ENCODE results near the gene COA1.
"Not testable (repeated sequence)": the region's sequence is repeated elsewhere in the genome, so short reads cannot be mapped to it uniquely, and the experiment has no call there.

The COA1 gene

DNA sequence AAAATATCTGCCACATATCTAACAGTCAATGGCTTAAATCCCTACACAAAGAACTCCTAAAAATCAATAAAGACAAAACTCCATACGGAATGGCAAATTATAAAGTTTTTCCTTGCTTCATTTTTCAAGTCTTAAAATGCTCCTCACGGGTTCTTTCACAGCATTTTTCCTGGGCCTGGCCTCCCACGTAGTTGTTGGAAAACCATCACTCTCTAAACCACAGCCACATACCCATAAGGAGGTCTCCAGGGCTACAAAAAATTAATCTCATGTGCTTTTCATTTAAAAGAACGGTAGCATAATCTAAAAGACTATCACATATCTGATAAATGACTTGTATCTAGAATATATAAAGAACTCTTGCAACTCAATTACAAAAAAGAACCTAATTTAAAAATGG lies 2.9 kb downstream of the COA1 start:
- no peak for DNase-seq

DNA sequence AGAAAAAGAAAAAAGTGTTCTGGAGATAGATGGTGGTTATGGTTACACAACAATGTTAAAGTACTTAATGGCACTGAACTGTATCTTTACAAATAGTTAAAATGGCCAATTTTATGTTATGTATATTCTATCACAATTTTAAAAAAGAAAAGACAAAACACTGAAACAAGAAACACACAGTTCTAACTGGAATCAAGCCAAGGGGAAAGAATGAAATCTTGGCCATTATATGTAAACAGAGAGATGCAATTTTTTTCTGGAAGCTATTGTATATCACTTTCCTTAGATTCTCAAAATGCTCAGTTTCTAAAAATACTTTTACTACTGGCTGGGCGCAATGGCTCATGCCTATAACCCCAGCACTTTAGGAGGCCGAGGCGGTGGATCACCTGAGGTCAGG lies 4.1 kb downstream of the COA1 start:
- no peak for DNase-seq

DNA sequence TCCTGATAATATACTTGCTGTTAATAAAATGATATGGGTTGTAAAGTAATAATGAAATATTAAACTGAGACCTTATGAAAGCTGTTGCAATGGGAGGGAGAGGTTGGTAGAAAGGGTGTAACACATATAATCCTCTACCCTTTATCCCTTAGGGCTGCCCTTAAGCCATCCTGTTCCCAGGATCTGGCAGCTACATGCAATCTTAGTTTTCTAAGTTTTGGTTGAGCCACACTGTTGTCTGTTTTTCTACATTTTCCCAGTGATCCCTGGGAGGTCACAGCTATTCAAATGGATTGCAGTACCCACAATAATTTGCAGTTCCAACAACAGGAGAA lies 6.3 kb downstream of the COA1 start:
- no peak for DNase-seq

DNA sequence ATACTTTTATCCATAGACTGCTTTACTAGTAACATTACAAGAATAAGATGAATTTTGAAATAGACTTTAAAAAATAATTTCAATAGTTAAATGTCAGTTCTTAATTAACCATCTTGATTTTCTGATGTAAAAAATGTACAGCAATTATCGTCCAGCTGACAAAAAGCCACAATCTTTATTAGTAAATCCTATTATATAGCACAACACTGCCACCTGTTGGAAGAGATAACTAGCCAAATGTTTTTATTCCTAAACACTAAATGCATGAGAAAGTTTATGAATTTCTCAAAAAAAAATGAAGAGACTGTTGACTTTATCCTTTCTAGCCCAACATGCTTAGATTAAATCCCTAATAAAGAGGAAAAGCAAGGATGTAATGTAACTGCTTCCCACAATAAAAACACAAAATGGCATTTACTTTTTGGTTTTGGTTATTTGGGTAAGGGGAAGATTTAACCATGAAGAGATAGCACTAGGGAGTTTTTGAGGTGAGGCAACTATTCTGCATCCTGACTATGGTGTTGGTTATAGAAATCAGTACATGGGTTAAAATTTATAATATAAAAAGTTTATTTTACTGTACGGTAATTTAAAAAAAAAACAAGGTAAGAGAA lies 8.0 kb downstream of the COA1 start:
- DNase-seq, result peak; percentile 47

DNA sequence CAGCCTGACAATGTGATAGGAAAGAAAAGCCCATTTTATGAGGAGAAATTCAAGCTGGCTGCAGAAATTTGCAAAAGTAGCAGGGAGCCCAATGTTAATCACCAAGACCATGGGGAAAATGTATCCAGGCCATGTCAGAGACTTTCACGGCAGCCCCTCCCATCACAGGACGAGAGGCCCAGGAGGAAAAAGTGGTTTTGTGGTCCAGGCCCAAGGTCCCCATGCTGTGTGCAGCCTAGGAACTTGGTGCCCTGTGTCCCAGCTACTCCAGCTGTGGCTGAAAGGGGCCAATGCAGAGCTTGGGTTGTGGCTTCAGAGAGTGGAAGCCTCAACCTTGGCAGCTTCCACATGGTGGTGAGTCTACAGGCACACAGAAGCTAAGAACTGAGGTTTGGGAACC lies 12.7 kb downstream of the COA1 start:
- no peak for DNase-seq

DNA sequence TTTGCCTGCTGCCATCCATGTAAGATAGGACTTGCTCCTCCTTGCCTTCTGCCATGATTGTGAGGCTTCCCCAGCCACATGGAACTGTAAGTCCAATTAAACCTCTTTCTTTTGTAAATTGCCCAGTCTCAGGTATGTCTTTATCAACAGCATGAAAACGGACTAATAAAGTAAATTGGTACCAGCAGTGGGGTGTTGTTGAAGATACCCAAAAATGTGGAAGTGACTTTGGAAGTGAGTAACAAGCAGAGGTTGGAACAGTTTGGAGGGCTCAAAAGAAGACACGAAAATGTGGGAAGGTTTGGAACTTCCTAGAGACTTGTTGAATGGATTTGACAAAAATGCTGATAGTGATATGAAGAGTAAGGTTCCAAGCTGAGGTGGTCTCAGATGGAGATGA lies 13.4 kb downstream of the COA1 start:
- DNase-seq, result not testable (repeated sequence)

DNA sequence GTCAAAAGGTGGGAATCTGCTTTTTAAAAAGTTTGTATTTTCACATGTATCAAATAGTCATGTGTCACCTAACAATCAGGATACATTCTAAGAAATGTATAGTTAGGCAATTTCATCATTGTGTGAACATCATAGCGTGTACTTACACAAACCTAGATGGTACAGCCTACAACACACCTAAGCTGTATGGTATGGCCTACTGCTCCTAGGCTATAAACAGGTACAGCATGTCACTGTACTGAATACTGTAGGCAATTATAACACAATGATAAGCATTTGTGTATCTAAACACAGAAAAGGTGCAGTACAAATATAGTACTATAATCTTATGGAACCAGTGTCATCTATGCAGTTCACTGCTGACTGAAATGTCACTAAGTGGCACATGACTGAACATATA lies 17.8 kb downstream of the COA1 start:
- DNase-seq, result no peak

DNA sequence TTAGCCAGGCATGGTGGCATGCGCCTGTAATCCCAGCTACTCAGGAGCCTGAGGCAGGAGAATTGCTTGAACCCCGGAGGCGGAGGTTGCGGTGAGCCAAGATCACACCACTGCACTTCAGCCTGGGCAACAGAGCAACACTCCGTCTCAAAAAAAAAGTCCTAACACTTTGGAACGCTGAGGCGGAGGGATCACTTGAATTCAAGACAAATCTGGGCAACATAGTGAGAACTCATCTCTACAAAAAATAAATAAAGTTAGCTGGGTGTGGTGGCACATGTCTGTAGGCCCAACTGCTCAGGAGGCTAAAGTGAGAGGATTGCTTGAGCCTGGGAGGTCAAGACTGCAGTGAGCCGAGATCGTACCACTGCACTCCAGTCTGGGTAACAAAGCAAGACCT lies 21.3 kb downstream of the COA1 start:
- not testable (repeated sequence) for DNase-seq

DNA sequence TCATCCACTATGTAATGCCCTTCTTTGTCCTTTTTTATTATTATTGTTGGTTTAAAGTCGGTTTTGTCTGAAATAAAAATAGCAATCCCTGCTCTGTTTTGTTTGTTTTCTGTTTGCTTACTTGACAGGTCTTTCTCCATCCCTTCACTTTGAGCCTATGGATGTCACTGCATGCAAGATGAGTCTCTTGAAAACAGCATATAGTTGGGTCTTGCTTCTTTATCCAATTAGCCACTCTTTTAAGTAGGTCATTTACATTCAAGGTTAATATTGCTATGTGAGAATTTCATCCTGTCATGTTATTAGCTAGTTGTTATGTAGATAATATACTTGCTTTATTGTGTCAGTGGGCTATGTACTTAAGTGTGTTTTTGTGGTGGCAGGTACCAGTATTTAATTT lies 25.8 kb downstream of the COA1 start:
- no peak for DNase-seq

DNA sequence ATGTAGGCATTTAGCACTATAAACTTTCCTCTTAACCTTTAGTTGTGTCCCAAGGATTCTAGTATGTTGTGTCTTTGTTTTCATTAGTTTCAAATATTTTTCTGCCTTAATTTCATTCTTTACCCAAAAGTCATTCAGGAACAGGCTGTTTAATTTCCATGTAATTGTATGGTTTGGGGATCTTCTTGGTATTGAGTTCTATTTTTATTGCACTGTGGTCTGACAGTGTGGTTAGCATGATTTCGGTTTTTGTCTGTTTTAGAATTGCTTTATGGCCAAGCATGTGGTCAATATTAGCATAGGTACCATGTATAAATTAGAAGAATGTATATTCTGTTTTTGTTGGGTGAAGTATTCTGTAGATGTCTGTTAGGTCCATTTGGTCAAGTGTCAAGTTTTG lies 26.3 kb downstream of the COA1 start:
- no peak for DNase-seq

DNA sequence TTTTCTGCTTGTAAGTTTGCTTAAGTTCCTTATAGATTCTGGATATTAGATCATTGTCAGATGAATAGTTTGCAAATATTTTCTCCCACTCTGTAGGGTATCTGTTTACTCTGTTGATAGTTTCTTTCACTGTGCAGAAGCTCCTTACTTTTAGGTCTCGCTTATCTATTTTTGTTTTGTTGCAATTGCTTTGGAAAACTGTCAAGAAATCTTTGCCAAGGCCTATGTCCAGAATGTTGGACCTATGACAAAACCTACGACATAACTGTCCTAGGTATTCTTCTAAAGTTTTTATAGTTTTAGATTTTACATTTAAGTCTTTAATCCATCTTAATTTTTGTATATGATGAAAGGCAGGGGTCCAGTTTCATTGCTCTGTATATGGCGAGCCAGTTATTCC lies 27.4 kb downstream of the COA1 start:
- no peak for DNase-seq

DNA sequence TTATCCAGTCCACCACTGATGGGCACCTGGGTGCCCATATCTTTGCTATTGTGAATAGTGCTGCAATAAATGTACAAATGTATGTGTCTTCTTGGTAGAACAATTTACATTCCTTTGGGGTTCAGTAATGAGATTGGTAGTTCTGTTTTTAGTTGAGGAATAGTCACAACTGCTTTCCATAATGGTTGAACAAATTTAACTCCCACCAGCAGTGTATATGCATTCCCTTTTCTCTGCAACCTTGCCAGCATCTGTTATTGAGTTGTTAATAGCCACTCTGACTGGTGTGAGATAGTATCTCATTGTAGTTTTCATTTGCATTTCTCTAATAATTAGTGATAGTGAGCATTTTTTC lies 27.8 kb downstream of the COA1 start:
- no peak for DNase-seq

DNA sequence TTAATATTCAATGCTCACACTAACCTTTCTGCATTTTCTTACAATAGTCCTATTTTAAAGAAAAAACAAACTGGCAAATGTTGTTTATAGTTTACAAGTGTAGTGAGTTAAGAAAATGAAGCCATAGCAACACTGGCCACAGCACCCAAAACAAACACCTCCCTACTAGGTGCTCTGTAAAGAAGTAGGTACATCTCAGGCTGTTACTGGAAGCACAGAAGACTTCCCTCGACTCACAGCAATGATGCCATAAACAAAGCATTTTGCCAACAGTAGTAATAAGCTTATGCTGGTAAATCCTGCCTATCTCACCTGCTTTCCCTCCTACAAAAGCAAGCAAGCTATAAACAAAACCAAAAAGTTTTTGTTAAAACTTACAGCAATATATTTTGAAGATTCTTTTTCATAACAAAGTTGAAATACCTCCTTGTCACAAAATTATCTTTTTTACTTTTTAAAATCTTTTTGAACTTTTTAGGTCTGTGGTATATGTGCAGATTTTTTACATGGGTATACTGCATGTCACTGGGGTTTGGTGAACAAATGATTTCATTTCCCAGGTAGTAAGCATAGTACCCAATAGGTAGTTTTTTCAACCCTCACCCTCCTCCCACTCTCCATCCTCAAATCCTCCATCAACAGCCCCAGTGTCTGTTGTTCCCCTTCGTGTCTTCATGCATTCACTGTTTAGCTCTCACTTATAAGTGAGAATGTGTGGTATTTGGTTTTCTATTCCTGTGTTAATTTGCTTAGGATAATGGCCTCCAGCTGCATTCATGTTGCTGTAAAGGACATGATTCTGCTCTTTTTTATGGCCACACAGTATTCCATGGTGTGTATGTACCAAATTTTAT lies 28.4 kb downstream of the COA1 start:
- DNase-seq, result no peak

DNA sequence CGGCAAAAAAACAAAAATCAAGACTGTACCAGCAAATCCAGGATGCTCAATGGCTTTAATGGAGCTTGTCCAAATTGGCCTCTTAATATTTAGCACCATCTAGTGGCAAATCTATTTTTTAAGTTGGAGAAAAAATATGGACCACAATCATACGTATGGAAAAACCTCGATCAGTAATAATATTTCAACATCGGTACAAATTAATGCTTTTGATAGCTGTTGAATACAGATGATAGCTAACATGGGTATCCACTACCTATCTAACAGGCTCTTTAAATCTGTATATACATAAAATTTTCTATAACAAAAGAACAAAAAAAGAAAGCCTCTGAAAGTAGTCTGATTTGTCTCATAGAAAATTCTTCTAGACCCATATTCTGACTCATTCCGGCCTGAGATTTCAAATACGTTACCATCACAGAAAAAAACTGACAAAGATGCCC lies 29.2 kb downstream of the COA1 start:
- DNase-seq, result peak; percentile 66

DNA sequence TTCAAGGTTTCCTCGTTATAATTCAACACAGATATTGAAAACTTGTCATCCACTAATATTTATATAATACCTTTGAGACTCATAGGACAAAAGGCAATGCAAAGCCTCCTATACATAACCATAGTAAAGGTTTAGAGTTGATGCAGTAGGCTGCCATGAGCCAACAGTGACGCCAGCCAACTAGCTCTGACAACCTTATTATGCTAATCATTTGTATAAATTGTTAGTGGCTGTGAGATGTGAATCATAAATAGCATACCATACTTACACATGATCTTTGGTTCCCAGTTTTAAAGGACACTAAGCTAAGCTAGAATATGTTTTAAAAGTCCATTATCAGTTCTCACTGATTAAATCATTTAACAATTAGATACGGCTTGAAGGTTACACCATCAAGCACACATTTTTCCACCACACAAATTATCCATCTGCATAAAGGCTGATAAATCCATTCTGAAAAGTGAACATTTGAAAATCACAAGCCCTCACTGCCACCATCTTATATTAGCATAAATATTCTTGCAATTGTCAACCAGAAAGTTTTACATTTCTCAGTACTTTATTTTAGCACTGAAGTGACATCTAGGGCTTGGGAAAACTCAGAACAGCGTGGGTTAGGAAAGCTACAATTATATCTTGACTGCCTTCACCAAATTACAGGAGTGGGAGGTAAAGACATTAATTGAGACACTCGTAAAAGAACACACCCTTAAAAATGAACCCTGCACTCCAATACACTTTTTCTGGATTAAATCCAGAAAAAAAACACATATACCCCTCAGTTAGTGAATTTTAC lies 30.7 kb downstream of the COA1 start:
- no peak for DNase-seq

DNA sequence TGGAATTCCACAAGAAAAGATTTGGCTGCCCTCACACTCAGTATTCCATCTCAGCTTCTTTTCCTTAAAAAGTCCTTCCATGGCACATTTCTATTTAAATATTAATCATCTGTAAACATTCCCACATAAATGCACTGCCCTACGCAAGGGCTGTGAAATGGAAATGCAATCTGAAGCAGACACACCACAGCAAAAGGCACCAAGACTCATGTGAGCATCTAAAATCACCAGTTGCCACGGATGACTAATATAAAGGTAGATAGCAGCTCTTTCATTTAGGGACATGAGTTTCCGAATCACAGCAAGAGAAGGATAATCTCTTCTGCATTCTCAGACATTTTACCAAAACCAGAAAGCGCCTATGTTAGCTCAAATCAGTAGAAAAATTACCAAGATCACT lies 31.6 kb downstream of the COA1 start:
- DNase-seq, result no peak

DNA sequence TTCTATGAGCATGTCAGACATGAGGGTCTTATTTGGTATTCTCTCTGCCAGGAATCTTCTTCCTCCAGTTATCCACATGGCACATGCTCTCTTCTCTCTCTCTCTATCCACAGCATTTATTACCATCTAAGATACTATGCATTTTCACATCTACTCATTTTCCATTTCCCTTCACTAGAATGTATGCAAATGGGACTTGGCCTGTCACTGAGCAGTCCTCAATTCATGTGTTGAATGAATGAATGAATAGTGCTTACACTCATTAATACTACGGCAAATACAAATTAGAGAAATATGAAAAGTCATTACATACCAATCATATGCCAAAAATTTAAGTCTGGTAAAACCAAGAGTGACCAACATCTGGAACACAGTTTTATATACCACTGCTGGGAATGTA lies 34.0 kb downstream of the COA1 start:
- DNase-seq, result no peak

DNA sequence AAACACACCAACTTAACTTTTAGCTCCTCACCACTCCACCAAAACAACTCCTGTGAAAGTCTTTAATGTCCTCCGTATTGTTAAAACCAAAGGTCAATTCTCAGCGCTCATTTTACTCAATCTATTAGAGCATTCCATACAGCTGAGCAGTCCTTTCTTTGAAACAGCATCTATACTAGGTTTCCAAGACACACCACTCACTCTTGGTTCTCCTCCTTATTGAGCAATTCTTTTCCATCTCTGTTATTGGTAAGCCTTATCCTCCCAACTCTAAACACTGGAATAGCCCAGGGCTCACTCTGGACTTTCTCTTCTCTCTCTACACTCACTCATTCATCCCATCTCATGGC lies 34.9 kb downstream of the COA1 start:
- no peak for DNase-seq

DNA sequence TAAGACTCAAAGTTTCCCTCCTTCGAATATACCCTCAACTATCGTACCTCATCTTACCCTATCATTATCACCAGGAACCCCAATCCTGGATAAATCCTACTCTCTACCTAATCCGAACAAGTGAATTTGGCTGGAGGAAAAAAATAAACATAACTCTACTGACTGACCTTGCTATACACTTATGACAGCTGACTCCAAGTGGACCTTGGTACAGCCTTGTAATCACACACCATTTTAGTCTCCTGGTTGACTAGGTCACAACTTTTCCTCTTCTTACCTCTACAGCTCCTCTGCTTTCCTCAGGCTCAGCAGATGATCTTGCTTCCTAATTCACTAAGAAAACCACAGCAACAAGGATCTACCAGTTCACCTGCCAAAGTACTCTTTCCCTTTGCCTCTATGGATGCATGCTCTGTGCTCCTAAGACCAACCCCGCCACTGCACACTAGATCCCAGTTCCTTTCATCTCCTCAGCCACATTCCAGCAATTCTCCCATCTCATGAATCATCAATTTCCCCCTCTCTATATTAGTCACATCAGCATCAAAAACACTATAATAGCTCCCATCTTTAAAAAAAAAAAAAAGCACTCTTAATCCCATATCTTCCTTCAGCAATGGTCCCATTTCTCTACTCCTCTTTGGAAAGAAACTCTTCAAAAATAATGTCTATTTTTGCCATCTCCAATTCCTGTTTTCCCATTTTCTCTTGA lies 35.5 kb downstream of the COA1 start:
- no peak for DNase-seq

DNA sequence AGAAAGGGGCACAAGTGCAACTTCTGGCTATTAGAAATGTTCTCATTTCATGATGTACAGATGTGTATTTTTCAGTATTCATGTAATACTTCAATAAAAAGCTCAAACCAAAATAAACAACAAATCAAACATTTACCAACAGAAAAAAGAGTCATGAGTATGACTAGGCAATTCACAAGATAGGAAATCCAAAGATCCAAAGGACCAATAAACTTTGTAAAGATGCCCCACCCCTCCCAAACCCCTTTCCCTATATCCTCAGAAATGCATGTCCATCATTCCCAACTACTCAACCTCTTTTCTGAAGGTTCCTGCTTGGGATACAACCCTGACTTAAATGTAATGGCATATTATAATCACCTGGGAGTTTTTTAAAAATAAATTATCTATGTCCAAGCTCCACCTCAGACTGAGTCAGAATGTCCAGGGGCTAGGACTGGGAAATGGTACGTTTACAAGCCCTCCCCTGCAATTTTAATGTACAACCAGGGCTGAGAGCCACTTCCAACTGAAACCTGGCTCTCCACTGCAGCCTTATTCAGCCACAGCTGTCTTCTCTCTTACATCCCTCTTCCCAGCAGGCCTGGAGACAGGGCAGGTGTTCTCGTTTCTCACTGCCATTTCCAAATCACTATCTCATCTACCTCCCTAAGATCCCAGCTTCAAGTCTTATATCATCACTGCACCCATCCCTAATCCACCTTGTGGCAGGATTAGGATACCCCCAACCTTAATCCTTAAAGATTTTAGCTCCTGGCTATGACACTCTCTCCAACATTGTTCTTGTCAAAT lies 36.5 kb downstream of the COA1 start:
- DNase-seq, result no peak

DNA sequence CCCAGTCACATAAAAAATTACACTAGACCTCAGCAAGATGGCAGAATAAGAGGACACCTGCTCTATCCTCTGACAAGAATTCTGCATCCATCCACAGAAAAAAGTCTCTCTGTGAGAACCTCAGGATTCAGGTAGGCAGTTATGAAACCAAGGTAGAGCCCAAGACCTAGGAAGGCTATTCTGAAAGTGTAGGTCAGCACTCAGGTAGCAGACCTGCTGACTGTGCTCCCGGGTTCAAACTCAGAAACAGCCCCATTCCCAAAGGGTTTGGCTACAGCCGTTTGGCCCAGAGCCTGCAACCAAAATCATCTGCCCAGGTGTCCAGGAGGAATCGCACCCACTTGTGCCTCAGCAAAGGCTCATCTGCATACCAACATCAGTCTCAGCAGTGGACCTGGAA lies 37.7 kb downstream of the COA1 start:
- no peak for DNase-seq

DNA sequence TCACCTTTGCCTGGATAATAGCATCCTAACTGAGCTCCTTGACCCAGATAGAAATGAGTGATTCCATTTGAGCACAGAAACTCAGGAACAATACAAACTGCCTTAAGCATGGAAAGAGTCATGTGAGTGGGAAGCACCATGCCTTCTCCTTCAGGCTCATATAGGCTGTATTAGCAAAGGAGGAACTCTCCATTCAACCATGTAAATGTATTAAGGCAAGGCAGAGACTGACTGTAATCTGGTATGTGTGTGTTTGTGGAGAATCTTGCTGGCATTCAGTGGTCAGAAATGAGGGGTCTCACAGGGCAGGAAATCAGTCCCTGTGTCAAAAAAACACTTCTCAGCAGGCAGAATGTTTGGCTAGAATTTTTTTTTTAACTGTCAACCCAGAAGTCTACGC lies 40.2 kb downstream of the COA1 start:
- DNase-seq, result no peak

DNA sequence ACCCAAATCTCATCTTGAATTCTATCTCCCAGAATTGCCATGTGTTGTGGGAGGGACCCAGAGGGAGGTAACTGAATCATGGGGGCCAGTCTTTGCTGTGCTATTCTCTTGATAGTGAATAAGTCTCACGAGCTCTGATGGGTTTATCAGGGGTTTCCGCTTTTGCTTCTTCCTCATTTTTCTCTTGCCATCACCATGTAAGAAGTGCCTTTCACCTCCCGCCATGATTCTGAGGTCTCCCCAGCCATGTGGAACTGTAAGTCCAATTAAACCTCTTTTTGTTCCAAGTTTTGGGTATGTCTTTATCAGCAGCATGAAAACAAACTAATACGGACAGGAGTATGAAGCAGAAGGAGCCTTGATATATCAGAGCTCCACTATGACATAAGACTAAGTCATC lies 41.5 kb downstream of the COA1 start:
- not testable (repeated sequence) for DNase-seq

All from activated CD4-positive, alpha-beta T cell treated with anti-CD3 and anti-CD28 coated beads, Interleukin-2, amount 50 U/mL, for 16 hours (primary cell).